Thoracic aorta (tissue), 2 donors: Measurements from ENCODE around the gene GPR108. TPM values are rescaled to one million over a fixed set of nuclear protein-coding genes. Genes with fewer than 3 reads are reported as not detected.

Experiments
- ATAC-seq: fragments of 150-250 bp; one replicate; pipeline ENCODE4 v1.8.0; 2017; ENCODE audit warnings: low read depth; ENCODE audit not compliant: insufficient number of reproducible peaks, low FRiP score
- DNase-seq: peaks from one replicate; pipeline ENCODE4 v3.0.0-alpha.2; 2020; ENCODE audit warnings: low spot score
- H3K27ac ChIP-seq, 2 donors: fragments of 200-600 bp; sonication (generic); 1 replicate in 1 of 2; 2 replicates in 1 of 2; pipeline ENCODE4 v1.5.1; 2016; ENCODE audit warnings: mild to moderate bottlenecking in 2 of 2, moderate library complexity in 2 of 2
- H3K27me3 ChIP-seq: fragments of 200-600 bp; sonication (generic); replicated peaks from 2 replicates; pipeline ENCODE4 v1.6.0; 2016; ENCODE audit warnings: mild to moderate bottlenecking; ENCODE audit not compliant: insufficient read depth
- H3K36me3 ChIP-seq: fragments of 200-600 bp; sonication (generic); one replicate; pipeline ENCODE4 v1.5.1; 2016
- H3K4me1 ChIP-seq, 2 donors: fragments of 200-600 bp; sonication (generic); 1 replicate in 1 of 2; 2 replicates in 1 of 2; pipeline versions ENCODE4 v1.5.1 to v1.6.0; 2016; ENCODE audit warnings: low read depth in 2 of 2, mild to moderate bottlenecking in 1 of 2; ENCODE audit not compliant: control insufficient read depth in 1 of 2
- H3K4me3 ChIP-seq: fragments of 200-600 bp; sonication (generic); 2 replicates; pipeline ENCODE4 v1.5.1; 2016; ENCODE audit warnings: mild to moderate bottlenecking
- H3K9me3 ChIP-seq: fragments of 200-600 bp; sonication (generic); 2 replicates; pipeline ENCODE4 v1.5.1; 2016
- total RNA-seq, 2 donors: library from RNA; depleted of rRNA; stranded (reverse); fragments of >200 nt; gene quantifications; one replicate each; pipeline versions ENCODE4 v1.1.0 to v1.2.3, GENCODE V29; 2016
- TF ChIP-seq, protein P1 (sequence below): fragments of 200-600 bp; sonication (generic); IDR thresholded peaks from one replicate; pipeline ENCODE4 v1.5.1; 2019; ENCODE audit warnings: antibody characterized with exemption

Gene GPR108
- total RNA-seq, 2 donors from 2014 or later, result 32.2 to 84.2 TPM

DNA sequence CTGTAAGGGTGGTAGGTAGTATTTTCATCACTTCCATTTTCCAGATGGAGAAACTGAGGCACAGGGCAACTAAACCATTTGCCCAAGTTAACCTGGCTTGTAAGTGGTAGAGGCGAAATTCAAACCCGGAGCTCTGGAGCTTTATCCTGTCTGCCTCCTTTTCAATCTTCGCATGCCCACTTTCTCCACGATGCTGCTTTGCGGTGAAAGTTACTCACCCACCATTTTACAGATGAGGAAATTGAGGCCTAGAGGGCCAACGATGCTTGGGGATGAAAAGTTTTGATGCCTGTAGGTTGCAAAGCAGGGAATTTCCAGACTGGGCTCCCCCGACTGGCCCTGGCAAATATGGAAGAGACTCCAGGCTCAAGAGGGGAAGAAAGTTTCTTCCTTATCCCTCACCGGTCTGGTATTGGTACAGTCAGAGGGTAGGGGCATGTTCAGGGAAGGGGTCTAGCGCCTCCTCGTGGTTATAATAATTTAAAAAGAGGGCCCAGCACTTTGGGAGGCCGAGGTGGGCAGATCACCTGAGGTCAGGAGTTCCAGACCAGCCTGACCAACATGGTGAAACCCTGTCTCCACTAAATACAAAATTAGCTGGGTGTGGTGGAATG is 31.7 kb upstream of the GPR108 start:
- TF ChIP-seq, protein P1, sequence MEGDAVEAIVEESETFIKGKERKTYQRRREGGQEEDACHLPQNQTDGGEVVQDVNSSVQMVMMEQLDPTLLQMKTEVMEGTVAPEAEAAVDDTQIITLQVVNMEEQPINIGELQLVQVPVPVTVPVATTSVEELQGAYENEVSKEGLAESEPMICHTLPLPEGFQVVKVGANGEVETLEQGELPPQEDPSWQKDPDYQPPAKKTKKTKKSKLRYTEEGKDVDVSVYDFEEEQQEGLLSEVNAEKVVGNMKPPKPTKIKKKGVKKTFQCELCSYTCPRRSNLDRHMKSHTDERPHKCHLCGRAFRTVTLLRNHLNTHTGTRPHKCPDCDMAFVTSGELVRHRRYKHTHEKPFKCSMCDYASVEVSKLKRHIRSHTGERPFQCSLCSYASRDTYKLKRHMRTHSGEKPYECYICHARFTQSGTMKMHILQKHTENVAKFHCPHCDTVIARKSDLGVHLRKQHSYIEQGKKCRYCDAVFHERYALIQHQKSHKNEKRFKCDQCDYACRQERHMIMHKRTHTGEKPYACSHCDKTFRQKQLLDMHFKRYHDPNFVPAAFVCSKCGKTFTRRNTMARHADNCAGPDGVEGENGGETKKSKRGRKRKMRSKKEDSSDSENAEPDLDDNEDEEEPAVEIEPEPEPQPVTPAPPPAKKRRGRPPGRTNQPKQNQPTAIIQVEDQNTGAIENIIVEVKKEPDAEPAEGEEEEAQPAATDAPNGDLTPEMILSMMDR, result no peak
- H3K4me3 ChIP-seq, result no peak overlapping the region
- H3K27ac ChIP-seq, result no peak overlapping the region
- H3K27me3 ChIP-seq, result no peaks in the 10 kb centered on the region
- DNase-seq (no peak), ATAC-seq (no peak)
- no peaks in the 10 kb centered on the region for H3K9me3 ChIP-seq
- H3K36me3 ChIP-seq, result no peaks in the 10 kb centered on the region
- H3K4me1 ChIP-seq, result peaks cover 2 to 9% of the 10 kb centered on the region in 2 donors

GRCh38 chr19:6768236-6768785 is 30.9 kb upstream of the GPR108 start:
- TF ChIP-seq, protein P1, result no peak
- no peaks in the 10 kb centered on the region for H3K9me3 ChIP-seq
- H3K36me3 ChIP-seq, result no peaks in the 10 kb centered on the region
- DNase-seq (no peak), ATAC-seq (no peak)
- H3K27me3 ChIP-seq, result no peaks in the 10 kb centered on the region
- peaks cover 2 to 9% of the 10 kb centered on the region in 2 donors for H3K4me1 ChIP-seq
- H3K4me3 ChIP-seq, result no peak overlapping the region
- no peak overlapping the region for H3K27ac ChIP-seq

DNA sequence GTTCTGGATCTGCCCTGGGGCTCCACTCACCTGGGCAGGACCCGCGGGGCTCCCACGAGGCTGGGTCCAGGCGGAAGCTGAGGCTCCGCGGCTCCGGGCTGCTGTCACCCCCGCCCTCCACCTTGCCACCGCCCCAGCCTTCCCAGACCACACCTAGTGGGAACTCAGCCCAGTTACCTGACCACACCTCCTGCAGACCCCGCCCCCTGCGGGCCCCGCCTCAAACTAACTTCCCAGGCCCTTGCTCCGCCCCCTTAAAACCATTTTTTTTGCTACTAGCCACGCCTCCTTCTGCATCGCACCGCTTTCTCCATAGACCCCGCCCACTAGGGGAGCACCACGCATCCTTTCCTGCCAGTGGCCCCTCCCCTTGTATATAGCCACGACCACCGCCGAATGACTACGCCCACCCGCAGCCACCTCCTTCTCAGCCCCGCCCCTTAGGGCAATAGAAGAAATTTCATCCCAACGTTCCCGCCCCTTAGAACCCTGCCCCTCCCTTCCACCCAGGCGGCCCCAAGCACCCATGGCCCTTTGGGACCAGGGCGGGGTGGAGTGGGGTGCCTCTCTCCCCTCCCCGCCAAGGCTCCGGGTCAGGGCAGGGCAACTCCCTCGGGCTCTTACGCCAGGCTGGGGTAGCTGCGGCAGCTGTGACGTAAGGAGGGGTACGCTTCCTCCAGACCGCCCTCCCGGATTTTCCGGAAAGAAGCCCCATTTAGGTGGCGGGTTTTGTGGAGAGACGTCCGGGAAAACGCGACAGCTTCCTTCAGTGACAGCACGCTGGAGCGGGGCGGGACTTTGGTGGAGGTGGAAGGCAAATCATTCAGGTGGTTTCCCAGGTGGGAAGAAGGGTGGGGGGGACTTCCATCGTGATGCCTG is 30.2 kb upstream of the GPR108 start, which contains the start of gene SH2D3A:
SH2D3A (minus strand) TSS at position 79 of the 879 bp plus-strand sequence. CDS start 3,687 bp downstream, outside the sequence.
- no peaks in the 10 kb centered on the region for H3K9me3 ChIP-seq
- DNase-seq (no peak), ATAC-seq (no peak)
- no peaks in the 10 kb centered on the region for H3K27me3 ChIP-seq
- TF ChIP-seq, protein P1, result no peak
- no peaks in the 10 kb centered on the region for H3K36me3 ChIP-seq
- H3K4me3 ChIP-seq, result peak within 1 kb of the TSS; percentile 62
- H3K27ac ChIP-seq, result no peak within 1 kb of the TSS
- H3K4me1 ChIP-seq, result peaks cover 2 to 9% of the 10 kb centered on the region in 2 donors

- H3K4me1 ChIP-seq, result peaks cover 2 to 9% of the 10 kb centered on the region in 2 donors
- TF ChIP-seq, protein P1, result no peak
- ATAC-seq (no peak), DNase-seq (no peak)
- no peaks in the 10 kb centered on the region for H3K36me3 ChIP-seq
- H3K27me3 ChIP-seq, result no peaks in the 10 kb centered on the region
- H3K4me3 ChIP-seq, result peak overlapping the region; percentile 62
- H3K9me3 ChIP-seq, result no peaks in the 10 kb centered on the region
- no peak overlapping the region for H3K27ac ChIP-seq
These were observed 29.6 kb upstream of the GPR108 start for GRCh38 chr19:6767081-6767356.
